Hepatocyte (in vitro differentiated cells): ENCODE results near the gene HDHD3. TPM values are rescaled to one million over a fixed set of nuclear protein-coding genes. Genes with fewer than 3 reads are reported as not detected.
A peak's percentile ranks its signal among the peaks of the same experiment; 100 is the strongest.
"Not testable (repeated sequence)": the region's sequence is repeated elsewhere in the genome, so short reads cannot be mapped to it uniquely, and the experiment has no call there.

Source experiments
- DNase-seq: peaks from one replicate; pipeline ENCODE4 v3.0.0-alpha.2; 2016; ENCODE audit warnings: low spot score
- H2AFZ ChIP-seq: fragments of 200-600 bp; sonication (generic); 2 replicates; pipeline ENCODE4 v1.6.0; 2016; ENCODE audit warnings: antibody characterized with exemption, mild to moderate bottlenecking
- H3K27ac ChIP-seq: fragments of 200-600 bp; sonication (generic); 2 replicates; pipeline ENCODE4 v1.5.1; 2016; ENCODE audit warnings: mild to moderate bottlenecking
- H3K27me3 ChIP-seq: fragments of 200-600 bp; sonication (generic); 2 replicates; pipeline ENCODE4 v1.6.1; 2016
- H3K36me3 ChIP-seq: fragments of 200-600 bp; sonication (generic); replicated peaks from 2 replicates; pipeline ENCODE4 v1.5.1; 2016; ENCODE audit warnings: low read depth; ENCODE audit not compliant: insufficient read depth
- H3K4me1 ChIP-seq: fragments of 200-600 bp; sonication (generic); 2 replicates; pipeline ENCODE4 v1.5.1; 2016; ENCODE audit warnings: mild to moderate bottlenecking, moderate library complexity; ENCODE audit not compliant: insufficient read depth
- H3K4me2 ChIP-seq: fragments of 200-600 bp; sonication (generic); 2 replicates; pipeline ENCODE4 v1.6.0; 2016
- H3K4me3 ChIP-seq: fragments of 200-600 bp; sonication (generic); 2 replicates; pipeline ENCODE4 v1.5.1; 2016; ENCODE audit warnings: mild to moderate bottlenecking
- H3K79me2 ChIP-seq: fragments of 200-600 bp; sonication (generic); 2 replicates; pipeline ENCODE4 v1.6.0; 2017; ENCODE audit warnings: mild to moderate bottlenecking
- H3K9me2 ChIP-seq: fragments of 200-600 bp; sonication (generic); replicated peaks from 2 replicates; pipeline ENCODE4 v1.6.0; 2017; ENCODE audit warnings: mild to moderate bottlenecking; ENCODE audit not compliant: insufficient read depth
- H3K9me3 ChIP-seq: fragments of 200-600 bp; sonication (generic); 2 replicates; pipeline ENCODE4 v1.5.1; 2016; ENCODE audit warnings: low read depth, mild to moderate bottlenecking
- H4K20me1 ChIP-seq: fragments of 200-600 bp; sonication (generic); 2 replicates; pipeline ENCODE4 v1.6.0; 2016; ENCODE audit warnings: mild to moderate bottlenecking; ENCODE audit not compliant: insufficient read depth, poor library complexity, severe bottlenecking
- CTCF ChIP-seq: fragments of 200-600 bp; sonication (generic); IDR thresholded peaks from 2 replicates; pipeline ENCODE4 v1.5.1; 2016; ENCODE audit warnings: antibody characterized with exemption, mild to moderate bottlenecking; ENCODE audit not compliant: poor library complexity
- EZH2 ChIP-seq: fragments of 200-600 bp; sonication (generic); IDR thresholded peaks from 2 replicates; pipeline ENCODE4 v1.6.1; 2016; ENCODE audit warnings: antibody characterized with exemption, mild to moderate bottlenecking, borderline replicate concordance
- EZH2phosphoT487 ChIP-seq: fragments of 200-600 bp; sonication (generic); IDR thresholded peaks from one replicate; pipeline ENCODE4 v1.6.1; 2018; ENCODE audit warnings: antibody characterized with exemption, mild to moderate bottlenecking, low read depth, moderate library complexity; ENCODE audit not compliant: unreplicated experiment, severe bottlenecking
- WGBS: methylation state at CpG from one replicate; pipeline ENCODE4 v1.1.6; 2016; ENCODE audit warnings: low lambda C conversion rate; ENCODE audit errors: missing lambda C conversion rate; 5-methylcytosine and 5-hydroxymethylcytosine counted together
- polyA plus RNA-seq: library from polyadenylated mRNA; unstranded; fragments of >200 nt; fragmentation: Nextera tagmentation; extraction: Ambion mirVana; gene quantifications from 2 replicates; pipeline ENCODE4 v1.2.1, GENCODE V29; 2016
- total RNA-seq: library from RNA; depleted of rRNA; stranded (reverse); fragments of >200 nt; gene quantifications from 2 replicates; pipeline ENCODE4 v1.2.3, GENCODE V29; 2014

HDHD3 gene
- total and polyA plus RNA-seq, 2 experiments from 2014 or later: 96.8 to 110 TPM

- Histone ChIP-seq H3K79me2 (peaks cover 18% of the 10 kb centered on the region), H3K9me2 (no peaks in the 10 kb centered on the region), H3K36me3 (no peaks in the 10 kb centered on the region), H3K4me2 (peak overlapping the region; percentile 99), H3K27ac (peak overlapping the region; percentile 97), H3K4me3 (peak overlapping the region; percentile 30), H3K4me1 (no peaks in the 10 kb centered on the region), H3K27me3 (no peaks in the 10 kb centered on the region), H2AFZ (peak overlapping the region; percentile 62), H4K20me1 (no peaks in the 10 kb centered on the region), H3K9me3 (no peaks in the 10 kb centered on the region)
- 54% methylated on average over 10 of the region's 10 CpGs for WGBS
- TF ChIP-seq EZH2 (no peak), CTCF (no peak), EZH2phosphoT487 (no peak)
- DNase-seq: no peak
These were observed 32.7 kb upstream of the HDHD3 start for GRCh38 chr9:113409481-113409880.

GRCh38 chr9:113406873-113407511, 30.2 kb upstream of the HDHD3 start:
- H3K9me3 ChIP-seq, H3K4me3 ChIP-seq, H3K36me3 ChIP-seq, H2AFZ ChIP-seq, H3K27me3 ChIP-seq, H3K4me1 ChIP-seq, H4K20me1 ChIP-seq, H3K4me2 ChIP-seq, H3K9me2 ChIP-seq: not testable (repeated sequence)
- peak; percentile 76 for DNase-seq
- WGBS: 55% methylated on average over 7 of the region's 7 CpGs
- Histone ChIP-seq H3K27ac (peak overlapping the region; percentile 15), H3K79me2 (peaks cover 22% of the 10 kb centered on the region)
- TF ChIP-seq CTCF: peak; percentile 80

- not testable (repeated sequence) for H3K9me2 ChIP-seq, DNase-seq, H3K9me3 ChIP-seq, H3K4me3 ChIP-seq, H3K4me2 ChIP-seq, H3K4me1 ChIP-seq, H3K36me3 ChIP-seq, H4K20me1 ChIP-seq, H3K27me3 ChIP-seq, H2AFZ ChIP-seq
- 86% methylated on average over 9 of the region's 9 CpGs for WGBS
- Histone ChIP-seq H3K27ac (peak overlapping the region; percentile 15), H3K79me2 (peaks cover 22% of the 10 kb centered on the region)
These were observed 29.6 kb upstream of the HDHD3 start for GRCh38 chr9:113406353-113406752.

- TF ChIP-seq EZH2 (no peak), EZH2phosphoT487 (no peak), CTCF (no peak)
- Histone ChIP-seq H3K4me1 (peaks cover 23% of the 10 kb centered on the region), H3K27ac (no peak overlapping the region), H4K20me1 (no peaks in the 10 kb centered on the region), H3K9me3 (no peaks in the 10 kb centered on the region), H3K27me3 (no peaks in the 10 kb centered on the region), H3K4me2 (no peak overlapping the region), H3K79me2 (peaks cover 30% of the 10 kb centered on the region), H3K4me3 (no peak overlapping the region), H3K9me2 (no peaks in the 10 kb centered on the region), H3K36me3 (no peaks in the 10 kb centered on the region), H2AFZ (no peak overlapping the region)
- DNase-seq: no peak
- WGBS: 87% methylated on average over 2 of the region's 2 CpGs
These were observed 26.9 kb upstream of the HDHD3 start for GRCh38 chr9:113403646-113404045.
